K562 (cell line): ENCODE data around the gene HMCN2. TPM values are rescaled to one million over a fixed set of nuclear protein-coding genes. Genes with fewer than 3 reads are reported as not detected.

Experiments
- ATAC-seq: fragments of 200-7000 bp; cut with Tn5 transposase; 3 replicates; pipeline ENCODE4 v1.9.1; 2020; ENCODE audit warnings: moderate library complexity
- BruUV-seq: library from RNA; stranded (reverse); fragments of 400-500 nt; replicated peaks from 2 replicates; lab custom pipeline; 2021; lab: Mats Ljungman, UMichigan
- CTCF ChIA-PET: fragments of 300-600 bp; formaldehyde crosslinking; extraction: SDS; loops from one replicate; lab custom pipeline; 2021; ENCODE audit warnings: low intra/inter-chr PET ratio; lab: Yijun Ruan, JAX
- POLR2A ChIA-PET: fragments of 300-600, 350-650 bp; sonication (Branson Sonifier 250); formaldehyde crosslinking; extraction: SDS; loops from one replicate; lab custom pipeline; 2021; ENCODE audit warnings: antibody characterized with exemption, inconsistent platforms; lab: Yijun Ruan, JAX
- DNase-seq, 4 experiments: peaks; one replicate each; pipeline versions ENCODE4 v3.0.0 to v3.0.0-alpha.2; 2011 to 2018; ENCODE audit warnings: low spot score in 3 of 4, mixed read lengths in 3 of 4; ENCODE audit errors: extremely low read depth in 1 of 4
- FAIRE-seq: peaks from 2 replicates; lab custom pipeline; 2011; peaks lifted over from hg19 to GRCh38; lab: Jason Lieb, UNC
- H2AFZ ChIP-seq: 2 replicates; pipeline ENCODE4 v1.6.0; 2011; ENCODE audit warnings: low read depth, low read length, control low read depth, inconsistent platforms
- H3K27ac ChIP-seq: fragments of 200-600 bp; 3 replicates; pipeline ENCODE4 v1.8.0; 2011; ENCODE audit warnings: low read depth, mild to moderate bottlenecking, control low read depth, inconsistent platforms, low read length, moderate library complexity, mixed read lengths; ENCODE audit errors: extremely low read depth
- H3K27me3 ChIP-seq, 2 experiments: fragments of 300-600 bp in 1 of 2; 2 replicates in 1 of 2; 3 replicates in 1 of 2; pipeline versions ENCODE4 v1.6.0 to v1.8.0; 2011; ENCODE audit warnings: inconsistent platforms in 2 of 2, low read length in 2 of 2, mild to moderate bottlenecking in 1 of 2, mixed read lengths in 1 of 2, moderate library complexity in 1 of 2; ENCODE audit not compliant: control insufficient read depth in 2 of 2, insufficient read depth in 2 of 2
- H3K36me3 ChIP-seq: fragments of 300-600 bp; 3 replicates; pipeline ENCODE4 v1.8.0; 2011; ENCODE audit warnings: mild to moderate bottlenecking, low read length, inconsistent platforms; ENCODE audit not compliant: control insufficient read depth, insufficient read depth
- H3K4me1 ChIP-seq, 2 experiments: fragments of 200-600 bp in 1 of 2; replicated peaks in 1 of 2; 2 replicates in 1 of 2; 3 replicates in 1 of 2; pipeline versions ENCODE4 v1.5.1 to v1.8.0; 2011; ENCODE audit warnings: inconsistent platforms in 2 of 2, low read length in 2 of 2, mild to moderate bottlenecking in 1 of 2, mixed read lengths in 1 of 2, moderate library complexity in 1 of 2; ENCODE audit not compliant: control insufficient read depth in 2 of 2, insufficient read depth in 2 of 2
- H3K4me2 ChIP-seq: 2 replicates; pipeline ENCODE4 v1.6.1; 2011; ENCODE audit warnings: low read length, control low read depth, inconsistent platforms, mixed read lengths; ENCODE audit not compliant: insufficient read depth
- H3K4me3 ChIP-seq: fragments of 200-600 bp; sonication (generic), shearing (Covaris generic); 2 replicates; pipeline ENCODE4 v1.5.1; 2016; ENCODE audit warnings: control low read depth, inconsistent platforms
- H3K79me2 ChIP-seq: fragments of 200-600 bp; 3 replicates; pipeline ENCODE4 v1.8.0; 2011; ENCODE audit warnings: low read length, inconsistent platforms; ENCODE audit not compliant: control insufficient read depth, insufficient read depth
- H3K9ac ChIP-seq, 2 experiments: 2 replicates each; pipeline versions ENCODE4 v1.6.0 to v1.6.1; 2011; ENCODE audit warnings: low read depth in 2 of 2, low read length in 2 of 2, control low read depth in 1 of 2, inconsistent platforms in 1 of 2, mild to moderate bottlenecking in 1 of 2, mixed read lengths in 1 of 2; ENCODE audit not compliant: insufficient read depth in 1 of 2
- H3K9me1 ChIP-seq: one replicate; pipeline ENCODE4 v1.6.0; 2011; ENCODE audit warnings: inconsistent platforms, mild to moderate bottlenecking, low read length, moderate library complexity; ENCODE audit not compliant: control insufficient read depth, insufficient read depth
- H3K9me3 ChIP-seq: replicated peaks from 2 replicates; pipeline ENCODE4 v1.5.1; 2011; ENCODE audit warnings: low read depth, low read length, inconsistent platforms; ENCODE audit not compliant: control insufficient read depth, insufficient read depth
- H4K20me1 ChIP-seq: replicated peaks from 2 replicates; pipeline ENCODE4 v1.6.1; 2011; ENCODE audit warnings: low read length, inconsistent platforms, mixed read lengths; ENCODE audit not compliant: control insufficient read depth, insufficient read depth
- GTF2F1 ChIP-seq: IDR thresholded peaks from 2 replicates; pipeline ENCODE4 v1.6.1; 2011; ENCODE audit warnings: low read depth, low read length, improper control_type of control experiment
- NFE2L1 ChIP-seq: fragments of 450-650 bp; IDR thresholded peaks from 2 replicates; pipeline ENCODE4 v1.6.1; 2016; ENCODE audit warnings: missing genetic modification characterization, low read depth, mild to moderate bottlenecking, missing compliant biosample characterization, moderate library complexity, borderline replicate concordance
- SIN3B ChIP-seq: fragments of 450-650 bp; IDR thresholded peaks from 2 replicates; pipeline ENCODE4 v1.6.1; 2017; ENCODE audit warnings: low read depth, mild to moderate bottlenecking, moderate library complexity
- STAG1 ChIP-seq: sonication (generic); formaldehyde crosslinking; IDR thresholded peaks from 2 replicates; pipeline ENCODE4 v1.5.0; 2020; ENCODE audit warnings: missing genetic modification reagents, borderline replicate concordance
- ZC3H8 ChIP-seq: fragments of 450-650 bp; IDR thresholded peaks from 2 replicates; pipeline ENCODE4 v1.6.1; 2017
- ZNF12 ChIP-seq: sonication (generic); formaldehyde crosslinking; IDR thresholded peaks from 2 replicates; pipeline ENCODE4 v1.4.0; 2020; ENCODE audit warnings: mild to moderate bottlenecking, missing genetic modification reagents
- ZNF507 ChIP-seq: conservative IDR thresholded peaks from 2 replicates; pipeline ENCODE4 v1.6.1; 2017; ENCODE audit warnings: missing genetic modification characterization, missing compliant biosample characterization
- ZNF764 ChIP-seq: fragments of 250-450 bp; sonication (Bioruptor Pico); IDR thresholded peaks from 2 replicates; pipeline ENCODE4 v1.4.0; 2020; ENCODE audit warnings: low read depth, mild to moderate bottlenecking, moderate library complexity
- WGBS: fragments of 100-300 bp; shearing (Covaris generic); methylation state at CpG from one replicate; pipeline ENCODE4 v1.1.6; 2016; ENCODE audit warnings: low coverage, mixed read lengths; ENCODE audit not compliant: insufficient coverage; ENCODE audit errors: missing lambda C conversion rate; 5-methylcytosine and 5-hydroxymethylcytosine counted together
- in situ Hi-C: fragments of 300-500 bp; cut with MboI; formaldehyde crosslinking; loops from 4 replicates; pipeline ENCODE4 v1.15.0; 2018; ENCODE audit warnings: inconsistent platforms, mixed read lengths
- intact Hi-C: fragments of 100-400 bp; cut with micrococcal nuclease; formaldehyde crosslinking; loops from 2 replicates; pipeline ENCODE4 v1.14.2; 2022
- polyA plus RNA-seq, 8 experiments: library from polyadenylated mRNA; depleted of rRNA in 4 of 8; stranded (reverse) in 5 of 8; unstranded in 3 of 8; fragments of >200 nt; fragmentation: Nextera tagmentation in 2 of 8; fragmentation: Illumina TruSeq in 1 of 8; extraction: Ambion mirVana in 2 of 8; extraction: Trizol in 1 of 8; gene quantifications; 2 replicates each; pipeline versions ENCODE4 v1.2.1 to v1.2.3, GENCODE V29; 2011 to 2014; ENCODE audit warnings: inconsistent platforms in 1 of 8, missing spikeins in 1 of 8
- total RNA-seq, 7 experiments: library from RNA; depleted of rRNA in 6 of 7; stranded (reverse); fragments of >200 nt in 6 of 7; fragmentation: Illumina TruSeq in 2 of 7; extraction: Trizol in 2 of 7; gene quantifications; 2 replicates each; pipeline versions ENCODE4 v1.2.1 to v1.2.3, GENCODE V29; 2011 to 2021; ENCODE audit warnings: low replicate concordance in 1 of 7
- TF ChIP-seq, protein P1 (sequence below): fragments of 450-650 bp; IDR thresholded peaks from 2 replicates; pipeline ENCODE4 v1.6.1; 2016; ENCODE audit warnings: missing biosample characterization, missing genetic modification characterization

Gene HMCN2
- total and polyA plus RNA-seq, 9 of the 15 experiments (the other 6 are each of a cell fraction or from before 2014, with no cell fraction given): 0.01 TPM; not detected in 8

DNA sequence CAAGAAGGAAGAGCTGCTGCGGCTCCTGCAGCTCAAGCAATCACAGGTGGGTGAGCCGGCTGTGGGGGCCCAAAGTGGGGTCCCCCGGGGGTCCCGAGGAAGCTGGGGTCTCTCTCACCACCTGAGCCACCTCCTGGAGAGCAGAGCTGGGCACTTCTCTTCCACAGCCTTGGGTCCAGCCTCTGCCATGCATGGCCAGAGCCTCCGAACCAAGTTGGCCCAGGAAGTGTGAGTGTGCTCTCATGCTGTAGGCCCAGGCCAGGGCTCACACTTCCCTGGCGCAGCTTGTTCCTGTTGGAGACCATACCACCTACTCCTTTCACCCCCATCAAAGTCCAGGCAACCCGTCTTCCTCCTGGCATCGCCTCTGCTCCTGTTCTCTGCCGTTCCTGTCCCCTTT, 19.7 kb downstream of the HMCN2 start:
- no peak overlapping the region for H3K4me3 ChIP-seq
- no peak overlapping the region for H2AFZ ChIP-seq
- H3K9me1 ChIP-seq: no peaks in the 10 kb centered on the region
- no peaks in the 10 kb centered on the region; a peak in 2 of 5 replicates for H3K4me1 ChIP-seq
- in situ Hi-C loops (no loop called here), intact Hi-C loops (no loop called here)
- H3K27me3 ChIP-seq: peaks cover 51 to 79% of the 10 kb centered on the region in 2 experiments; a peak in 4 of 5 replicates
- TF ChIP-seq GTF2F1 (no peak), STAG1 (CRISPR knock-in tag) (no peak), ZNF12 (CRISPR knock-in tag) (no peak), ZNF764 (CRISPR knock-in tag) (no peak), SIN3B (no peak), NFE2L1 (tag) (no peak), ZC3H8 (no peak), ZNF507 (tag) (no peak)
- TF ChIP-seq, protein P1, sequence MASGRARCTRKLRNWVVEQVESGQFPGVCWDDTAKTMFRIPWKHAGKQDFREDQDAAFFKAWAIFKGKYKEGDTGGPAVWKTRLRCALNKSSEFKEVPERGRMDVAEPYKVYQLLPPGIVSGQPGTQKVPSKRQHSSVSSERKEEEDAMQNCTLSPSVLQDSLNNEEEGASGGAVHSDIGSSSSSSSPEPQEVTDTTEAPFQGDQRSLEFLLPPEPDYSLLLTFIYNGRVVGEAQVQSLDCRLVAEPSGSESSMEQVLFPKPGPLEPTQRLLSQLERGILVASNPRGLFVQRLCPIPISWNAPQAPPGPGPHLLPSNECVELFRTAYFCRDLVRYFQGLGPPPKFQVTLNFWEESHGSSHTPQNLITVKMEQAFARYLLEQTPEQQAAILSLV: no peak
- ATAC-seq: no peak
- no peak overlapping the region for H3K9ac ChIP-seq
- no peak for FAIRE-seq
- ChIA-PET CTCF (interaction anchor here (0.6 kb wide), 1 partner anchor 653 kb away, joined by 3 read pairs; no protein-coding TSS in a partner anchor), POLR2A (interaction anchor here (0.5 to 0.9 kb wide), 3 partner anchors 8 to 450 kb away, joined by 3 read pairs; partner anchors contain the start of genes C9orf78 and USP20)
- BruUV-seq: no TSS peak
- no peaks in the 10 kb centered on the region for H3K9me3 ChIP-seq
- WGBS: 3% methylated on average over 8 of the region's 9 CpGs
- no peaks in the 10 kb centered on the region for H3K79me2 ChIP-seq
- no peak overlapping the region for H3K4me2 ChIP-seq
- H4K20me1 ChIP-seq: peaks cover 9% of the 10 kb centered on the region; the same call in 1 of the 2 replicates
- H3K36me3 ChIP-seq: no peaks in the 10 kb centered on the region
- no peak overlapping the region for H3K27ac ChIP-seq
- no peak for DNase-seq
